ENCODE data around the gene NEDD1. TPM values are rescaled to one million over a fixed set of nuclear protein-coding genes. Genes with fewer than 3 reads are reported as not detected.

Gene NEDD1
- total RNA-seq, 2 donors from 2014 or later: 8.8 to 11.9 TPM

- no peaks in the 10 kb centered on the region for H3K36me3 ChIP-seq
- H3K4me3 ChIP-seq: no peak overlapping the region
- no peaks in the 10 kb centered on the region for H3K9me3 ChIP-seq
- no peak overlapping the region for H3K27ac ChIP-seq
- no peaks in the 10 kb centered on the region for H3K4me1 ChIP-seq
- TF ChIP-seq, protein P1, sequence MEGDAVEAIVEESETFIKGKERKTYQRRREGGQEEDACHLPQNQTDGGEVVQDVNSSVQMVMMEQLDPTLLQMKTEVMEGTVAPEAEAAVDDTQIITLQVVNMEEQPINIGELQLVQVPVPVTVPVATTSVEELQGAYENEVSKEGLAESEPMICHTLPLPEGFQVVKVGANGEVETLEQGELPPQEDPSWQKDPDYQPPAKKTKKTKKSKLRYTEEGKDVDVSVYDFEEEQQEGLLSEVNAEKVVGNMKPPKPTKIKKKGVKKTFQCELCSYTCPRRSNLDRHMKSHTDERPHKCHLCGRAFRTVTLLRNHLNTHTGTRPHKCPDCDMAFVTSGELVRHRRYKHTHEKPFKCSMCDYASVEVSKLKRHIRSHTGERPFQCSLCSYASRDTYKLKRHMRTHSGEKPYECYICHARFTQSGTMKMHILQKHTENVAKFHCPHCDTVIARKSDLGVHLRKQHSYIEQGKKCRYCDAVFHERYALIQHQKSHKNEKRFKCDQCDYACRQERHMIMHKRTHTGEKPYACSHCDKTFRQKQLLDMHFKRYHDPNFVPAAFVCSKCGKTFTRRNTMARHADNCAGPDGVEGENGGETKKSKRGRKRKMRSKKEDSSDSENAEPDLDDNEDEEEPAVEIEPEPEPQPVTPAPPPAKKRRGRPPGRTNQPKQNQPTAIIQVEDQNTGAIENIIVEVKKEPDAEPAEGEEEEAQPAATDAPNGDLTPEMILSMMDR (IDR thresholded peaks at IDR 0.05): no peak
- no peaks in the 10 kb centered on the region for H3K27me3 ChIP-seq
- DNase-seq (ENCODE audit: low spot score): no peak
These were observed 88.8 kb downstream of the NEDD1 start for GRCh38 chr12:96995861-96996260.

DNA sequence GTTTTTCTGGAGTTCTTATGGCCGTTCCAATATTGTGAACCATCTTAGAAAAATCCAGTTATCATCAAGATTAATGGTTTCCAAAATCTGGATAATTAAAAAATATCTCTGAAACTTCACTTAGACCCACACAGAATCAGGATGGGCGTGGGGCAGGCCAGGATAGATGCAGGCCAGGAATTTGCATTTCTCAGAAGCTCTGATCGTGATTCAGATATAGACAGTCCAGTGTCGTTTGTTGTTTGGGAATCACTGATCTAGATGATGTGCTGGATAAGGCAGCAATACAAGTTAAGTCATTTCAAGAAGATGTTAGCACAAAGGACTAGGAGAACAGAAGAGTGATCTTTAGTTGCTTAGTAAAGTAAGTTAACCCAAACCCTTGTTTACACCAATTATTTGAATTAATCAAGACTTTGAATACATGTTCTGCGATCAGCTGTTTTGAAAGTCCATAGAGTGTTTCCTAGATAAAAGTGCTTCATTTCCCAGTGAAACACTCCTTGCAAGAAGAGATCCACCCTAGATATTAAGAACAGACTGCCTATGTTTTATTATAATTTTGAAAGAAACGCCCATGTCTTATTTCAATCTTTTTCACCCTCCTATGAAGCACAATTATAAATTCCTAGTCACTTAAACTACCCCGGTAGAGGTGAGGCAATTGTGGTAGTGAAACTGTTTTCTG, 90.9 kb downstream of the NEDD1 start:
- TF ChIP-seq, protein P1 (IDR thresholded peaks at IDR 0.05): no peak
- Histone ChIP-seq H3K27me3 (no peaks in the 10 kb centered on the region), H3K4me1 (no peaks in the 10 kb centered on the region), H3K27ac (no peak overlapping the region), H3K36me3 (no peaks in the 10 kb centered on the region), H3K9me3 (no peaks in the 10 kb centered on the region), H3K4me3 (no peak overlapping the region)
- no peak for DNase-seq (ENCODE audit: low spot score)

GRCh38 chr12:97003276-97003675, 96.2 kb downstream of the NEDD1 start:
- no peak overlapping the region for H3K27ac ChIP-seq

More at GRCh38 chr12:97003276-97003675, 96.2 kb downstream of the NEDD1 start:
- TF ChIP-seq, protein P1 (IDR thresholded peaks at IDR 0.05): no peak
- H3K27me3 ChIP-seq: no peaks in the 10 kb centered on the region
- no peaks in the 10 kb centered on the region for H3K36me3 ChIP-seq
- no peaks in the 10 kb centered on the region for H3K9me3 ChIP-seq
- no peaks in the 10 kb centered on the region for H3K4me1 ChIP-seq
- DNase-seq (ENCODE audit: low spot score): no peak
- H3K4me3 ChIP-seq: no peak overlapping the region
